Testis (tissue), 3 donors: ENCODE results near the gene TNFRSF1A. TPM values are rescaled to one million over a fixed set of nuclear protein-coding genes. Genes with fewer than 3 reads are reported as not detected.

Experiments used
- DNase-seq: peaks from one replicate; pipeline ENCODE4 v3.0.0-alpha.2; 2019
- H3K27ac ChIP-seq, 2 donors: fragments of 200-600 bp; sonication (generic); one replicate each; pipeline ENCODE4 v1.5.1; 2019
- H3K27me3 ChIP-seq: fragments of 200-600 bp; sonication (generic); one replicate; pipeline ENCODE4 v1.5.1; 2019
- H3K36me3 ChIP-seq: fragments of 200-600 bp; sonication (generic); one replicate; pipeline ENCODE4 v1.5.1; 2017; ENCODE audit warnings: low read depth; ENCODE audit errors: missing control alignments
- H3K4me1 ChIP-seq: fragments of 200-600 bp; sonication (generic); one replicate; pipeline ENCODE4 v1.5.1; 2019
- H3K4me3 ChIP-seq, 2 donors: fragments of 200-600 bp; sonication (generic); one replicate each; pipeline ENCODE4 v1.5.1; 2017 to 2019
- H3K9me3 ChIP-seq: fragments of 200-600 bp; sonication (generic); one replicate; pipeline ENCODE4 v1.5.1; 2017
- POLR2A ChIP-seq: fragments of 450-650 bp; IDR thresholded peaks from one replicate; pipeline ENCODE4 v1.6.1; 2017; ENCODE audit warnings: antibody characterized with exemption, mild to moderate bottlenecking, moderate library complexity
- WGBS, 2 donors: methylation state at CpG; one replicate each; pipeline ENCODE4 v1.1.5; 2018; 5-methylcytosine and 5-hydroxymethylcytosine counted together
- intact Hi-C: fragments of 100-400 bp; cut with DNase I; formaldehyde crosslinking; loops from one replicate; pipeline ENCODE4 v1.15.1; 2023; ENCODE audit warnings: low total_unique reads
- polyA plus RNA-seq: library from polyadenylated mRNA; stranded (reverse); fragments of 350-450 nt; fragmentation: Illumina TruSeq; extraction: RNeasy Lipid Tissue Mini Kit (QIAGEN cat#74804); gene quantifications from one replicate; pipeline ENCODE4 v1.2.3, GENCODE V29; 2014; ENCODE audit warnings: low read depth, low replicate concordance; ENCODE audit not compliant: insufficient read depth
- total RNA-seq, 2 donors: library from RNA; depleted of rRNA; stranded (reverse); fragments of >200 nt; gene quantifications; one replicate each; pipeline ENCODE4 v1.2.3, GENCODE V29; 2016
- TF ChIP-seq, protein P1 (sequence below), 3 experiments: fragments of 450-650 bp in 2 of 3; fragments of 200-600 bp in 1 of 3; sonication (generic) in 1 of 3; IDR thresholded peaks; one replicate each; pipeline ENCODE4 v1.5.1; 2016 to 2019; ENCODE audit warnings: antibody characterized with exemption in 3 of 3, mild to moderate bottlenecking in 2 of 3, moderate library complexity in 1 of 3

Gene TNFRSF1A
- total and polyA plus RNA-seq, 3 donors from 2014 or later = 59.8 to 106 (median 94.6) TPM

- no peaks in the 10 kb centered on the region for H3K36me3 ChIP-seq
- no peak for DNase-seq
- no peaks in the 10 kb centered on the region for H3K4me1 ChIP-seq
- intact Hi-C loops = no loop called here
- no peak overlapping the region for H3K27ac ChIP-seq
- no peaks in the 10 kb centered on the region for H3K27me3 ChIP-seq
- no peaks in the 10 kb centered on the region for H3K9me3 ChIP-seq
- WGBS, 2 donors = 93 to 94% methylated on average over 7 of the region's 7 CpGs
- no peak overlapping the region for H3K4me3 ChIP-seq
- TF ChIP-seq, protein P1, sequence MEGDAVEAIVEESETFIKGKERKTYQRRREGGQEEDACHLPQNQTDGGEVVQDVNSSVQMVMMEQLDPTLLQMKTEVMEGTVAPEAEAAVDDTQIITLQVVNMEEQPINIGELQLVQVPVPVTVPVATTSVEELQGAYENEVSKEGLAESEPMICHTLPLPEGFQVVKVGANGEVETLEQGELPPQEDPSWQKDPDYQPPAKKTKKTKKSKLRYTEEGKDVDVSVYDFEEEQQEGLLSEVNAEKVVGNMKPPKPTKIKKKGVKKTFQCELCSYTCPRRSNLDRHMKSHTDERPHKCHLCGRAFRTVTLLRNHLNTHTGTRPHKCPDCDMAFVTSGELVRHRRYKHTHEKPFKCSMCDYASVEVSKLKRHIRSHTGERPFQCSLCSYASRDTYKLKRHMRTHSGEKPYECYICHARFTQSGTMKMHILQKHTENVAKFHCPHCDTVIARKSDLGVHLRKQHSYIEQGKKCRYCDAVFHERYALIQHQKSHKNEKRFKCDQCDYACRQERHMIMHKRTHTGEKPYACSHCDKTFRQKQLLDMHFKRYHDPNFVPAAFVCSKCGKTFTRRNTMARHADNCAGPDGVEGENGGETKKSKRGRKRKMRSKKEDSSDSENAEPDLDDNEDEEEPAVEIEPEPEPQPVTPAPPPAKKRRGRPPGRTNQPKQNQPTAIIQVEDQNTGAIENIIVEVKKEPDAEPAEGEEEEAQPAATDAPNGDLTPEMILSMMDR (IDR thresholded peaks at IDR 0.05) = no peak
- no peak for TF ChIP-seq POLR2A
Observed at GRCh38 chr12:6301721-6302120, 40.2 kb downstream of the TNFRSF1A start.

DNA sequence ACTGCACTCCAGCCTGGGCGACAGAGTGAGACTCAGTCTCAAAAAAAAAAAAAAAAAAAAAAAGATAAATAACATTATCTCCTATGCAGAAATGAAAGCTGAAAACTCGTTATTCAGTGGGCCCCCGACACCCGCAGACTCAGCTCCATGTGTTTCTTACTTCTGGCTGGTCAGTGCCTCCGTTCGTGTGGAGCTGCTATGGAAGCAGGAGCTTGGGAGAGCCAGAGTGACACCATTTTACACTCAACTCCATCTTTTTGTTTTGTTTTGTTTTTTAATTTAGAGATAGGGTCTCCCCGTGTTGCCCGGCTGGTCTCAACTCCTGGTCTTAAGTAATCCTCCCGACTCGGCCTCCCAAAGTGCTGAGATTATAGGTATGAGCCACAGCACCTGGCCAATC is 44.7 kb downstream of the TNFRSF1A start:
- no peak for DNase-seq
- Histone ChIP-seq H3K27me3 (no peaks in the 10 kb centered on the region), H3K4me1 (no peaks in the 10 kb centered on the region), H3K27ac (no peak overlapping the region), H3K36me3 (no peaks in the 10 kb centered on the region), H3K9me3 (no peaks in the 10 kb centered on the region), H3K4me3 (no peak overlapping the region)
- WGBS, 2 donors = 89 to 93% methylated on average over 10 of the region's 10 CpGs
- TF ChIP-seq, protein P1 (IDR thresholded peaks at IDR 0.05) = no peak
- TF ChIP-seq POLR2A = no peak
- intact Hi-C loops = no loop called here

DNA sequence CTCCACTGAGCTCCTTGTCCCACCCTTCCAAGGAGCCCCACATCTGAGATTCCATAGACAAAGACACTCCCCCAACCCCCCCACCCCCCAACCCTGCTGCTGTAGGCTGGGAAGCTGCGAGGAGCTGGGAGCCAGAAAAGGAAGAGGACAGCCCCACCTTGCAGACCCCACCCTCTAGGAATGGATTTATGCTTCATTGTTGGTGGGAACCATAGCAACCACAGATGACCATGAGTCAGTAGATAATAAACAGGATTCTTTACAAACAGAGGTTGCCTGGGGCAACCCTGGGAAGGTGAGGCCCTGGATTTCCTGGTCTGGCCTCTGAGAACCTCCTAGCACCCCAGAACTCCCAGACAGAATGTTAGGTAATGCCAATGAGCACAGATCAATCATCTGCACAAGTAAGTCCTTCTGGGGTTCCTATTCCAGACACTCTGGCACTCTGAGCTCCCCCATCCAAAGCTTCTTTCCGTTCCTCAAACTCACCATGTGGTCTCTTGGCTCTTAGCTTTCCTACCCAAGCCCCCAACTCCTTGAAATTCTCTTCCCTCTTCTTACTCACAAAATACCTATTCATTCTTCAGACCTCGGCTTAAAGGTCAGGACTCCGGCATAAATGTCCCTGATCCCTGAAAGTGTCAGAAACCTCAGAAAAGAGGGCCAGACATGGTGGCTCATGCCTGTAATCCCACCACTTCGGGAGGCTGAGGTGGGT is 46.6 kb downstream of the TNFRSF1A start:
- Histone ChIP-seq H3K27me3 (no peaks in the 10 kb centered on the region), H3K27ac (no peak overlapping the region), H3K4me3 (no peak overlapping the region), H3K36me3 (no peaks in the 10 kb centered on the region), H3K4me1 (no peaks in the 10 kb centered on the region), H3K9me3 (no peaks in the 10 kb centered on the region)
- 81 to 89% methylated on average over 5 of the region's 5 CpGs for WGBS, 2 donors
- intact Hi-C loops = no loop called here
- no peak for DNase-seq
- no peak for TF ChIP-seq POLR2A
- TF ChIP-seq, protein P1 (IDR thresholded peaks at IDR 0.05) = no peak

DNA sequence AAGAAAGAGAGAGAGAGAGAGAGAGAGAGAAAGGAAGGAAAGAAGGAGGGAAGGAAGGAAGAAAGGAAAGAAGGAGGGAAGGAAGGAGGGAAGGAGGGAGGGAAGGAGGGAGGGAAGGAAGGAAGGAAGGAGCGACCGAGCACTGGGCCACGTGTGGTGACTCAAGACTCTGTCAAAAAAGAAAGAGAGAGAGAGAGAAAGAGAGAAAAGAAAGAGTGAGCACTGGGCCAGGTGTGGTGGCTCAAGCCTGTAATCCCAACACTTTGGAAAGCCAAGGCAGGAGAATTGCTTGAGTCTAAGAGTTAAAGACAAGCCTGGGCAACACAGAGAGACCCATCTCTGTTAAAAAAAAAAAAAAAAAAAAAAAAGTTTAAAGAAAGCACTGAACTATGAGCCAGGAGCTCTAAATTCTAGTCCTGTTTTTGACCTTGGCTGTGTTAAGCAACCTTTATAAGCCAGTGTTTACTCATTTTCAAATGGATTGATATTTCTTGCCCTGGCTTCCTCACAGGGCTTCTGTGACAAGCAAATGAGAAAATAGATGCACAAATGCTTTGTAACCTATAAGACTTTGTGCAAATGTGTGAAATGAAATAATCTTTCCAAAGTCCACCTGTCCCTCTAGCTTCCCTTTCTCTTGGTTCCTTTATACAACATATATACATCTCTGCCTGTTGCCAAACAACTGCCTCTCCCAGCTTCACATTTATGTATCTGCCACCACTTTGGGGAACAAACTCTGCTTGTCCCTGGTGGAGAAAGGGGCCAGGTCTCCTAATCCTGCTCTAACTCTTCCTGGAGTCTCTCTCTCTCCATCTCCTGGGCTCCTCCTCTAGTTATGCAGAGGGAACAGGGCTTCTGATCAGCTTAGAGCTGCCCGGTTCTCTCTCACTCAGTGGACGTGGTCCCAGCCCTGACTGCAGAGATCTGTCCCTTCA is 47.5 kb downstream of the TNFRSF1A start:
- intact Hi-C loops = no loop called here
- H3K9me3 ChIP-seq = no peaks in the 10 kb centered on the region
- H3K4me1 ChIP-seq = no peaks in the 10 kb centered on the region
- H3K27ac ChIP-seq = no peak overlapping the region
- DNase-seq = no peak
- no peaks in the 10 kb centered on the region for H3K36me3 ChIP-seq
- 67 to 76% methylated on average over 5 of the region's 5 CpGs for WGBS, 2 donors
- no peak for TF ChIP-seq POLR2A
- TF ChIP-seq, protein P1 (IDR thresholded peaks at IDR 0.05) = no peak
- no peaks in the 10 kb centered on the region for H3K27me3 ChIP-seq
- no peak overlapping the region for H3K4me3 ChIP-seq
